GM12874 (cell line): ENCODE data around the gene PHACTR3.

Experiments
- CTCF ChIP-seq: IDR thresholded peaks from 2 replicates; pipeline ENCODE4 v1.5.1; 2011; ENCODE audit warnings: low read depth, mild to moderate bottlenecking, control low read depth, low read length, moderate library complexity; ENCODE audit not compliant: insufficient read depth

PHACTR3 gene

GRCh38 chr20:59788811-59789397, 184.6 kb downstream of the PHACTR3 start:
- no peak for TF ChIP-seq CTCF

GRCh38 chr20:59789686-59790085, 185.3 kb downstream of the PHACTR3 start:
- no peak for TF ChIP-seq CTCF

GRCh38 chr20:59790346-59790745, 186.0 kb downstream of the PHACTR3 start:
- no peak for TF ChIP-seq CTCF

GRCh38 chr20:59792300-59792699, 188.0 kb downstream of the PHACTR3 start:
- no peak for TF ChIP-seq CTCF

- TF ChIP-seq CTCF: no peak
These were observed 190.2 kb downstream of the PHACTR3 start for GRCh38 chr20:59794555-59794954.

- TF ChIP-seq CTCF: no peak
These were observed 196.0 kb downstream of the PHACTR3 start for GRCh38 chr20:59800309-59800708.

GRCh38 chr20:59802018-59802417, 197.7 kb downstream of the PHACTR3 start:
- TF ChIP-seq CTCF: no peak
